GM12878 (cell line): ENCODE data around the gene NKAIN2. TPM values are rescaled to one million over a fixed set of nuclear protein-coding genes. Genes with fewer than 3 reads are reported as not detected.

Experiments used
- ATAC-seq: fragments of 200-7000 bp; cut with Tn5 transposase; 3 replicates; pipeline ENCODE4 v1.9.1; 2020; ENCODE audit warnings: mild to moderate bottlenecking, moderate library complexity
- BruUV-seq: library from RNA; stranded (reverse); fragments of 400-500 nt; replicated peaks from 2 replicates; lab custom pipeline; 2021; lab: Mats Ljungman, UMichigan
- CTCF ChIA-PET: fragments of 300-600 bp; sonication (Branson Sonifier 250); formaldehyde crosslinking; extraction: SDS; loops from one replicate; lab custom pipeline; 2021; ENCODE audit warnings: inconsistent platforms; lab: Yijun Ruan, JAX
- POLR2A ChIA-PET: fragments of 350-600 bp; formaldehyde crosslinking; extraction: SDS; loops from one replicate; lab custom pipeline; 2021; ENCODE audit warnings: inconsistent platforms; lab: Charles Lee
- RAD21 ChIA-PET: fragments of 300-600 bp; sonication (Branson Sonifier 250); formaldehyde crosslinking; loops from one replicate; lab custom pipeline; 2023; ENCODE audit warnings: antibody characterized with exemption; ENCODE audit not compliant: unreplicated experiment; lab: Charles Lee
- SMC1A ChIA-PET: fragments of 300-600 bp; sonication (Branson Sonifier 250); formaldehyde crosslinking; loops from one replicate; lab custom pipeline; 2023; ENCODE audit not compliant: unreplicated experiment, uncharacterized antibody; lab: Charles Lee
- DNase-seq: peaks from one replicate; pipeline ENCODE4 v3.0.0-alpha.2; 2011; ENCODE audit warnings: low read depth, low spot score
- FAIRE-seq: peaks from 3 replicates; lab custom pipeline; 2011; peaks lifted over from hg19 to GRCh38; lab: Jason Lieb, UNC
- H2AFZ ChIP-seq: 2 replicates; pipeline ENCODE4 v1.6.0; 2011; ENCODE audit warnings: low read depth, low read length, control low read depth; ENCODE audit not compliant: control insufficient read depth
- H3K27ac ChIP-seq: 2 replicates; pipeline ENCODE4 v1.5.1; 2011; ENCODE audit warnings: control low read depth; ENCODE audit not compliant: control insufficient read depth, insufficient read depth
- H3K27me3 ChIP-seq, 2 experiments: replicated peaks in 1 of 2; 2 replicates each; pipeline versions ENCODE4 v1.6.0 to v1.6.1; 2011; ENCODE audit warnings: low read length in 1 of 2; ENCODE audit not compliant: control insufficient read depth in 2 of 2, insufficient read depth in 2 of 2
- H3K36me3 ChIP-seq, 2 experiments: 2 replicates each; pipeline ENCODE4 v1.5.1; 2011; ENCODE audit warnings: low read length in 1 of 2; ENCODE audit not compliant: control insufficient read depth in 2 of 2, insufficient read depth in 2 of 2
- H3K4me1 ChIP-seq: 2 replicates; pipeline ENCODE4 v1.6.1; 2011; ENCODE audit warnings: mild to moderate bottlenecking, low read length, moderate library complexity, mixed read lengths; ENCODE audit not compliant: control insufficient read depth, insufficient read depth
- H3K4me2 ChIP-seq: 2 replicates; pipeline ENCODE4 v1.6.0; 2011; ENCODE audit warnings: control low read depth; ENCODE audit not compliant: control insufficient read depth, insufficient read depth
- H3K4me3 ChIP-seq: fragments of 200-600 bp; sonication (generic); 2 replicates; pipeline ENCODE4 v1.5.1; 2016
- H3K79me2 ChIP-seq: 2 replicates; pipeline ENCODE4 v1.6.0; 2011; ENCODE audit warnings: low read length; ENCODE audit not compliant: control insufficient read depth, insufficient read depth
- H3K9ac ChIP-seq: 2 replicates; pipeline ENCODE4 v1.8.0; 2011; ENCODE audit warnings: low read length, control low read depth, mixed read lengths; ENCODE audit not compliant: control insufficient read depth, insufficient read depth
- H3K9me3 ChIP-seq: replicated peaks from 3 replicates; pipeline ENCODE4 v1.5.1; 2011; ENCODE audit warnings: mild to moderate bottlenecking, low read length; ENCODE audit not compliant: control insufficient read depth, insufficient read depth
- H4K20me1 ChIP-seq: 2 replicates; pipeline ENCODE4 v1.6.0; 2011; ENCODE audit not compliant: control insufficient read depth, insufficient read depth
- ASH2L ChIP-seq: fragments of 300-600, 200-600 bp; sonication (generic); IDR thresholded peaks from 2 replicates; pipeline ENCODE4 v1.6.1; 2017; ENCODE audit warnings: low read depth, mild to moderate bottlenecking, borderline replicate concordance
- BHLHE40 ChIP-seq, 2 experiments: fragments of 450-650 bp in 1 of 2; IDR thresholded peaks; 2 replicates each; pipeline ENCODE4 v1.6.1; 2011 to 2017; ENCODE audit warnings: low read depth in 2 of 2, borderline replicate concordance in 1 of 2, improper control_type of control experiment in 1 of 2, low read length in 1 of 2, mild to moderate bottlenecking in 1 of 2
- EZH2 ChIP-seq: IDR thresholded peaks from 2 replicates; pipeline ENCODE4 v1.6.1; 2012; ENCODE audit warnings: low read depth, mild to moderate bottlenecking, control low read depth, inconsistent platforms, low read length, borderline replicate concordance; ENCODE audit not compliant: control insufficient read depth
- FOS ChIP-seq: IDR thresholded peaks from 3 replicates; pipeline ENCODE4 v1.6.1; 2011; ENCODE audit warnings: borderline replicate concordance; ENCODE audit not compliant: insufficient read length; ENCODE audit errors: extremely low read depth
- HCFC1 ChIP-seq: fragments of 150-350 bp; IDR thresholded peaks from 2 replicates; pipeline ENCODE4 v1.6.1; 2014; ENCODE audit warnings: low read length
- IKZF1 ChIP-seq: fragments of 450-650 bp; conservative IDR thresholded peaks from 2 replicates; pipeline ENCODE4 v1.6.1; 2017; ENCODE audit warnings: antibody characterized with exemption, mild to moderate bottlenecking
- NR2C1 ChIP-seq: fragments of 450-650 bp; IDR thresholded peaks from 2 replicates; pipeline ENCODE4 v1.6.1; 2017; ENCODE audit warnings: antibody characterized with exemption, mild to moderate bottlenecking, moderate library complexity
- NR2F1 ChIP-seq: fragments of 450-650 bp; conservative IDR thresholded peaks from 2 replicates; pipeline ENCODE4 v1.6.1; 2017; ENCODE audit warnings: mild to moderate bottlenecking
- NRF1 ChIP-seq: conservative IDR thresholded peaks from 2 replicates; pipeline ENCODE4 v1.6.1; 2011; ENCODE audit warnings: mild to moderate bottlenecking, low read depth, low read length, improper control_type of control experiment
- PML ChIP-seq: IDR thresholded peaks from 2 replicates; pipeline ENCODE4 v1.6.1; 2012; ENCODE audit warnings: low read length, inconsistent platforms
- SMAD1 ChIP-seq: fragments of 450-650 bp; IDR thresholded peaks from 2 replicates; pipeline ENCODE4 v1.6.1; 2018; ENCODE audit warnings: mild to moderate bottlenecking, low read depth; ENCODE audit not compliant: partially characterized antibody
- STAT1 ChIP-seq: fragments of 450-650 bp; conservative IDR thresholded peaks from 2 replicates; pipeline ENCODE4 v1.6.1; 2014; ENCODE audit warnings: antibody characterized with exemption, mild to moderate bottlenecking
- SUPT20H ChIP-seq: IDR thresholded peaks from 2 replicates; pipeline ENCODE4 v1.6.1; 2011; ENCODE audit warnings: low read depth, mild to moderate bottlenecking, low read length, moderate library complexity, borderline replicate concordance; ENCODE audit not compliant: control insufficient read depth
- TAF1 ChIP-seq: IDR thresholded peaks from 2 replicates; pipeline ENCODE4 v1.6.1; 2011; ENCODE audit warnings: mild to moderate bottlenecking, low read depth, low read length, borderline replicate concordance
- ZNF622 ChIP-seq: fragments of 450-650 bp; IDR thresholded peaks from 2 replicates; pipeline ENCODE4 v1.6.1; 2017; ENCODE audit warnings: mild to moderate bottlenecking, inconsistent platforms
- WGBS: methylation state at CpG from one replicate; pipeline ENCODE4 v1.1.6; 2016; ENCODE audit warnings: low lambda C conversion rate; ENCODE audit not compliant: insufficient replicate concordance, insufficient coverage; ENCODE audit errors: missing lambda C conversion rate; 5-methylcytosine and 5-hydroxymethylcytosine counted together
- in situ Hi-C: fragments of 300-500 bp; cut with MboI; formaldehyde crosslinking; loops from 9 replicates; pipeline ENCODE4 v1.14.3; 2018; ENCODE audit warnings: mixed read lengths
- intact Hi-C: fragments of 100-400 bp; cut with micrococcal nuclease; formaldehyde crosslinking; loops from one replicate; pipeline ENCODE4 v1.14.2; 2022; ENCODE audit not compliant: unreplicated experiment
- polyA plus RNA-seq, 11 experiments: library from polyadenylated mRNA; depleted of rRNA in 4 of 11; unstranded in 6 of 11; stranded (reverse) in 5 of 11; fragments of >200 nt; fragmentation: Nextera tagmentation in 4 of 11; fragmentation: Illumina TruSeq in 1 of 11; extraction: Ambion mirVana in 4 of 11; extraction: Trizol in 1 of 11; gene quantifications; 1 replicate in 1 of 11; 2 replicates in 10 of 11; pipeline versions ENCODE4 v1.2.1 to v1.2.3, GENCODE V29; 2011 to 2016; ENCODE audit warnings: inconsistent platforms in 2 of 11, missing spikeins in 2 of 11, low read depth in 1 of 11
- total RNA-seq, 4 experiments: library from RNA; depleted of rRNA in 3 of 4; stranded (reverse); fragments of >200 nt in 3 of 4; fragmentation: Illumina TruSeq in 1 of 4; extraction: Trizol in 1 of 4; gene quantifications; 2 replicates each; pipeline versions ENCODE4 v1.2.1 to v1.2.3, GENCODE V29; 2013 to 2021
- TF ChIP-seq, protein P1 (sequence below): fragments of 450-650 bp; formaldehyde crosslinking; IDR thresholded peaks from 2 replicates; pipeline ENCODE4 v1.5.0; 2022; ENCODE audit warnings: mild to moderate bottlenecking, missing genetic modification characterization

NKAIN2 gene
- total and polyA plus RNA-seq, 10 of the 15 experiments (the other 5 are each of a cell fraction or from before 2014, with no cell fraction given), result not detected

DNA sequence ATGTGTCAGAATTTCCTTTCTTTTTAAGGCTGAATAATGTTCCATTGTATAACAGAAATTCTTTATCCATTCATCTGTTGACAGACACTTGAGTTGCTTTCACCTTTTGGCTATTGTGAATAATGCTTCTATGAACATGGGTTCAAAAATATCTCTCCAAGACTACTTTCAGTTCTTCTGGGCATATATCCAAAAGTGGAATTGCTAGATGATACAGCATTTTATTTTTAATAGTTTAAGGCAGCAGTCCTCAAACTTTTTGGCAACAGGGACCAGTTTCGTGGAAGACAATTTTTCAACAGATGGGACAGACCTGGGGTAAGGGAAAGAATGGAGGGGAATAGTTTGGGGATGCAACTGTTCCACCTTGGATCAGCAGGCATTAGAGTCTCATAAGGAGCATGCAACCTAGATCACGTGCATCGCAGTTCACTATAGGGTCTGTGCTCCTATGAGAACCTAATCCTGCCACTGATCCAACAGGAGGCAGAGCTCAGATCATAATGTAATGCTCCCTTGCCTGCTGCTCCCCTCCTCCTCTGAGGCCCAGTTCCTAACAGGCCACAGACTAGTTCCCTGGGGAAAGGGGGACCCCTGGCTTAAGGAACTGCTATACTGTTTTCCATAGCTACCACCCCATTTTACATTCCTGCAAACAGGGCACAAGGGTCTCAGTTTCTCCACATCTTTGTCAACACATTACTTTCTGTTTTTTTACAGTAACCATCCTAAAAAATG, 918.6 kb downstream of the NKAIN2 start:
- TF ChIP-seq ZNF622 (no peak), FOS (no peak), EZH2 (no peak), TAF1 (no peak), STAT1 (no peak), HCFC1 (no peak), BHLHE40 (IDR thresholded peaks at IDR 0.05; ENCODE audit: borderline replicate concordance in 1 of 2, low read depth in 2 of 2, low read length in 1 of 2) (no peak), NR2F1 (no peak), NRF1 (no peak), ASH2L (no peak), SUPT20H (no peak), NR2C1 (no peak), PML (no peak), SMAD1 (no peak), IKZF1 (no peak)
- TF ChIP-seq, protein P1, sequence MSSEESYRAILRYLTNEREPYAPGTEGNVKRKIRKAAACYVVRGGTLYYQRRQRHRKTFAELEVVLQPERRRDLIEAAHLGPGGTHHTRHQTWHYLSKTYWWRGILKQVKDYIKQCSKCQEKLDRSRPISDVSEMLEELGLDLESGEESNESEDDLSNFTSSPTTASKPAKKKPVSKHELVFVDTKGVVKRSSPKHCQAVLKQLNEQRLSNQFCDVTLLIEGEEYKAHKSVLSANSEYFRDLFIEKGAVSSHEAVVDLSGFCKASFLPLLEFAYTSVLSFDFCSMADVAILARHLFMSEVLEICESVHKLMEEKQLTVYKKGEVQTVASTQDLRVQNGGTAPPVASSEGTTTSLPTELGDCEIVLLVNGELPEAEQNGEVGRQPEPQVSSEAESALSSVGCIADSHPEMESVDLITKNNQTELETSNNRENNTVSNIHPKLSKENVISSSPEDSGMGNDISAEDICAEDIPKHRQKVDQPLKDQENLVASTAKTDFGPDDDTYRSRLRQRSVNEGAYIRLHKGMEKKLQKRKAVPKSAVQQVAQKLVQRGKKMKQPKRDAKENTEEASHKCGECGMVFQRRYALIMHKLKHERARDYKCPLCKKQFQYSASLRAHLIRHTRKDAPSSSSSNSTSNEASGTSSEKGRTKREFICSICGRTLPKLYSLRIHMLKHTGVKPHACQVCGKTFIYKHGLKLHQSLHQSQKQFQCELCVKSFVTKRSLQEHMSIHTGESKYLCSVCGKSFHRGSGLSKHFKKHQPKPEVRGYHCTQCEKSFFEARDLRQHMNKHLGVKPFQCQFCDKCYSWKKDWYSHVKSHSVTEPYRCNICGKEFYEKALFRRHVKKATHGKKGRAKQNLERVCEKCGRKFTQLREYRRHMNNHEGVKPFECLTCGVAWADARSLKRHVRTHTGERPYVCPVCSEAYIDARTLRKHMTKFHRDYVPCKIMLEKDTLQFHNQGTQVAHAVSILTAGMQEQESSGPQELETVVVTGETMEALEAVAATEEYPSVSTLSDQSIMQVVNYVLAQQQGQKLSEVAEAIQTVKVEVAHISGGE (CRISPR knock-in tag), result no peak

More for the DNA sequence above, 918.6 kb downstream of the NKAIN2 start:
- H3K4me2 ChIP-seq, result no peak overlapping the region
- no peak overlapping the region for H3K27ac ChIP-seq
- ChIA-PET POLR2A (no interaction called here), CTCF (no interaction called here), SMC1A (no interaction called here), RAD21 (no interaction called here)
- no peaks in the 10 kb centered on the region for H3K27me3 ChIP-seq
- no peaks in the 10 kb centered on the region for H4K20me1 ChIP-seq
- H3K9ac ChIP-seq, result no peak overlapping the region
- no peaks in the 10 kb centered on the region for H3K4me1 ChIP-seq
- H3K9me3 ChIP-seq, result no peaks in the 10 kb centered on the region
- FAIRE-seq (no peak), ATAC-seq (no peak), DNase-seq (no peak)
- 17% methylated on average over 3 of the region's 3 CpGs for WGBS
- H3K79me2 ChIP-seq, result no peaks in the 10 kb centered on the region
- H3K4me3 ChIP-seq, result no peak overlapping the region
- no peaks in the 10 kb centered on the region for H3K36me3 ChIP-seq
- in situ Hi-C loops (no loop called here), intact Hi-C loops (no loop called here)
- no peak overlapping the region for H2AFZ ChIP-seq
- BruUV-seq, result no TSS peak
